Measurements from ENCODE around the gene DNER. TPM values are rescaled to one million over a fixed set of nuclear protein-coding genes. Genes with fewer than 3 reads are reported as not detected.

Gene DNER
- polyA plus RNA-seq, 2 of the 4 experiments (the other 2 are of a cell fraction) = 0.34 to 4.2 TPM

DNA sequence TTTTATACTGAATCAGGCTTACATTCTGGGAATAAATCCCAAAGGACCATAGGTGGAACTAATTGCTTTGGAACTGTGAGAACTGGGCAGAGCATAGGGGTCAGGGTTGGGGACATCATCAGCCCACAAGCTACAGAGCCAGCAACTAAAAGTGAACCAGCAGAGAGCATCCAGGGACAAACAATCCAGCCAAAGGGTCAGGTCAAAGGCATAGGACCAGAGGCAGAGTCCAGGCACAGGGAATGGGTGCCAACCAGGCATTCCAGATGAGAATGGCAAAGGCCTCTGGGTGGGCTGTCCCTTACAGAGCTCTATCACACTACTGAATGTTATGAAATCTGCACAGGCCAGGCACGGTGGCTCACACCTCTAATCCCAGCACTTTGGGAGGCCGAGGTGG is 12.3 kb upstream of the DNER start:
- ChIA-PET POLR2A (no interaction called here), CTCF (interaction anchor here (0.6 to 1.3 kb wide), 2 partner anchors 10 to 26 kb away, joined by 3 to 5 read pairs; no protein-coding TSS in a partner anchor)
- TF ChIP-seq FOSL2 (IDR thresholded peaks at IDR 0.05) = no peak
- TF ChIP-seq FOSL2 (CRISPR knock-in tag; IDR thresholded peaks at IDR 0.05) = no peak
- no peak for TF ChIP-seq ZC3H11A (IDR thresholded peaks at IDR 0.05)
- no peak for TF ChIP-seq PHF8 (IDR thresholded peaks at IDR 0.05; ENCODE audit: borderline replicate concordance, low read depth)
- TF ChIP-seq CBX2 (IDR thresholded peaks at IDR 0.05; ENCODE audit: borderline replicate concordance, low read depth) = no peak
- TF ChIP-seq, protein P1, sequence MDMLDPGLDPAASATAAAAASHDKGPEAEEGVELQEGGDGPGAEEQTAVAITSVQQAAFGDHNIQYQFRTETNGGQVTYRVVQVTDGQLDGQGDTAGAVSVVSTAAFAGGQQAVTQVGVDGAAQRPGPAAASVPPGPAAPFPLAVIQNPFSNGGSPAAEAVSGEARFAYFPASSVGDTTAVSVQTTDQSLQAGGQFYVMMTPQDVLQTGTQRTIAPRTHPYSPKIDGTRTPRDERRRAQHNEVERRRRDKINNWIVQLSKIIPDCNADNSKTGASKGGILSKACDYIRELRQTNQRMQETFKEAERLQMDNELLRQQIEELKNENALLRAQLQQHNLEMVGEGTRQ (IDR thresholded peaks at IDR 0.05) = no peak
- no peak for TF ChIP-seq FOXS1 (CRISPR knock-in tag; IDR thresholded peaks at IDR 0.05)
- TF ChIP-seq CHD2 (IDR thresholded peaks at IDR 0.05; ENCODE audit: low read length, partially characterized antibody) = no peak
- TF ChIP-seq NR3C1 (IDR thresholded peaks at IDR 0.05) = no peak
- Histone ChIP-seq H3K4me1 (peaks cover 16% of the 10 kb centered on the region), H3K27ac (peak overlapping the region; percentile 43 to 56; a peak in 4 of 6 replicates), H3K4me2 (peak overlapping the region; percentile 56), H3K4me3 (no peak overlapping the region), H3K9me3 (no peaks in the 10 kb centered on the region)
- WGBS (ENCODE audit: missing lambda C conversion rate) = 47% methylated on average over 2 of the region's 2 CpGs
- peak in 1 of 2 experiments; percentile 38; a peak in 3 of 6 replicates for ATAC-seq
- no peak for FAIRE-seq
- DNase-seq (ENCODE audit: low read depth in 1 of 2, low spot score in 1 of 2) = no peak

DNA sequence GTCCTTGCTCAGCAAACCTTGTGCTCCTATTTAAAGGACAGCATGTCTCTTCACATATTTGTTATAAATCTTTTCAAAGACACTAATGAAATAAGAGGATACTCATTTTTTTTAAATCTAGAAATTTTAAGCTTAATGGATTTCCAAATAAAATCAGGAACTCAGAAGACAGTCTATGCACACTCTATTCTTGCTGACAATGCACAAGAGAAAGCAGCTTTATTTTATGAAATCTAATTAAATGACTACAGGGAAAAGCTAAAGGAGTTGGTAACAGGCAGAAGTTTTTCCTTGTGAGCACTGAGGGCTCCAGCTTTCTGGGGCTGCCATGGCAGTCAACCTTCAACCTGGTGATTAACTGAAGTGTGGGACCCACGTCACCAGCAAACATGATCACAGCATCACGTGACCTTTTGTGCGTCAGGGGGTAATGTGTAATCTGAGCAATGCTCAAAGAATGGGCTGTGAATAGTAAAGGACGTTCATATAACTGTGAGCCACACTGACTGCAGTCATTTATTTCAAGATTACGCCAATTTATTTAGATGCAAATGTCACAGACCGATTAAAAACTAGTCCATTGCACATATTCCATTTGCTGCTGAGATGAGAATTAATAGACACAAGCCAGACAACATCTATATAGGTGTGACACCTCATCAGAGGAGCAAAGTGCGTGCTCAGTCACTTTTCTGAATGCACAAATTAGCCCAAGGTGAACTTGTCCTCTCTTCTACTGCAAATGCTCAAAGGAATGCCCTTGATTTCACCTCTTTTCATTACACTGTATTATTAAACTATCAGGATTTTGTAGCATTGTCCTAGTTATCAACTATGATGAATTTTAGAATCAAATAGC is 11.6 kb upstream of the DNER start:
- CTCF ChIA-PET = interaction anchor here (0.8 to 1.7 kb wide), 4 partner anchors 9 to 434 kb away, joined by 3 to 9 read pairs (median 4); no protein-coding TSS in a partner anchor
- no peak for FAIRE-seq
- H3K4me1 ChIP-seq = peaks cover 16% of the 10 kb centered on the region
- H3K9me3 ChIP-seq = no peaks in the 10 kb centered on the region
- peak overlapping the region; percentile 54 to 57; a peak in 5 of 6 replicates for H3K27ac ChIP-seq
- H3K4me3 ChIP-seq = no peak overlapping the region
- POLR2A ChIA-PET = no interaction called here
- peak; percentile 62 to 85 for DNase-seq (ENCODE audit: low read depth in 1 of 2, low spot score in 1 of 2)
- 19% methylated on average over 7 of the region's 7 CpGs for WGBS (ENCODE audit: missing lambda C conversion rate)
- H3K4me2 ChIP-seq = peak overlapping the region; percentile 56
- peak; percentile 94 to 95 for ATAC-seq
- TF ChIP-seq JUN (IDR thresholded peaks at IDR 0.05) (0 out of 5 replicates have a peak, but pooled peaks of 1 of the 2 experiments have one; percentile 16), HEYL (CRISPR knock-in tag; IDR thresholded peaks at IDR 0.05) (no peak), HDAC2 (IDR thresholded peaks at IDR 0.05) (no peak), FOSL2 (IDR thresholded peaks at IDR 0.05) (peak; percentile 16; the same call in 1 of the 2 replicates), FOSL2 (CRISPR knock-in tag; IDR thresholded peaks at IDR 0.05) (peak; percentile 74), JUNB (IDR thresholded peaks at IDR 0.05) (0 out of 2 replicates have a peak, but pooled peaks have one; percentile 18), ZFP36 (IDR thresholded peaks at IDR 0.05; ENCODE audit: borderline replicate concordance, partially characterized antibody) (no peak), ESRRA (IDR thresholded peaks at IDR 0.05; ENCODE audit: borderline replicate concordance, low read length) (no peak), RCOR1 (IDR thresholded peaks at IDR 0.05; ENCODE audit: low read depth, low read length) (no peak), ZNF302 (CRISPR knock-in tag; IDR thresholded peaks at IDR 0.05) (no peak), MAFK (IDR thresholded peaks at IDR 0.05; ENCODE audit: partially characterized antibody) (peak; percentile 69), RAD21 (conservative IDR thresholded peaks at IDR 0.05 in 1 of 2, IDR thresholded peaks at IDR 0.05 in 1 of 2) (no peak), RNF2 (IDR thresholded peaks at IDR 0.05; ENCODE audit: borderline replicate concordance, low read depth) (no peak), EHMT2 (IDR thresholded peaks at IDR 0.05; ENCODE audit: low read depth) (no peak), FOXS1 (CRISPR knock-in tag; IDR thresholded peaks at IDR 0.05) (no peak), RFX5 (IDR thresholded peaks at IDR 0.05) (no peak), TFCP2L1 (CRISPR knock-in tag; IDR thresholded peaks at IDR 0.05) (no peak), PHF8 (IDR thresholded peaks at IDR 0.05; ENCODE audit: borderline replicate concordance, low read depth) (no peak), CHD2 (IDR thresholded peaks at IDR 0.05; ENCODE audit: low read length, partially characterized antibody) (no peak), GATA3 (IDR thresholded peaks at IDR 0.05; ENCODE audit: borderline replicate concordance) (peak; percentile 16; the same call in 1 of the 2 replicates), MAZ (IDR thresholded peaks at IDR 0.05; ENCODE audit: borderline replicate concordance, low read depth, low read length) (no peak), KDM1A (IDR thresholded peaks at IDR 0.05; ENCODE audit: low read depth) (no peak), POLR2A (IDR thresholded peaks at IDR 0.05; ENCODE audit: low read length) (no peak)
- TF ChIP-seq, protein P2, sequence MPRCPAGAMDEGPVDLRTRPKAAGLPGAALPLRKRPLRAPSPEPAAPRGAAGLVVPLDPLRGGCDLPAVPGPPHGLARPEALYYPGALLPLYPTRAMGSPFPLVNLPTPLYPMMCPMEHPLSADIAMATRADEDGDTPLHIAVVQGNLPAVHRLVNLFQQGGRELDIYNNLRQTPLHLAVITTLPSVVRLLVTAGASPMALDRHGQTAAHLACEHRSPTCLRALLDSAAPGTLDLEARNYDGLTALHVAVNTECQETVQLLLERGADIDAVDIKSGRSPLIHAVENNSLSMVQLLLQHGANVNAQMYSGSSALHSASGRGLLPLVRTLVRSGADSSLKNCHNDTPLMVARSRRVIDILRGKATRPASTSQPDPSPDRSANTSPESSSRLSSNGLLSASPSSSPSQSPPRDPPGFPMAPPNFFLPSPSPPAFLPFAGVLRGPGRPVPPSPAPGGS (IDR thresholded peaks at IDR 0.05) = no peak
- TF ChIP-seq, protein P3, sequence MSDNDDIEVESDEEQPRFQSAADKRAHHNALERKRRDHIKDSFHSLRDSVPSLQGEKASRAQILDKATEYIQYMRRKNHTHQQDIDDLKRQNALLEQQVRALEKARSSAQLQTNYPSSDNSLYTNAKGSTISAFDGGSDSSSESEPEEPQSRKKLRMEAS (IDR thresholded peaks at IDR 0.05) = 0 out of 2 replicates have a peak, but pooled peaks have one; percentile 32
- TF ChIP-seq, protein P4, sequence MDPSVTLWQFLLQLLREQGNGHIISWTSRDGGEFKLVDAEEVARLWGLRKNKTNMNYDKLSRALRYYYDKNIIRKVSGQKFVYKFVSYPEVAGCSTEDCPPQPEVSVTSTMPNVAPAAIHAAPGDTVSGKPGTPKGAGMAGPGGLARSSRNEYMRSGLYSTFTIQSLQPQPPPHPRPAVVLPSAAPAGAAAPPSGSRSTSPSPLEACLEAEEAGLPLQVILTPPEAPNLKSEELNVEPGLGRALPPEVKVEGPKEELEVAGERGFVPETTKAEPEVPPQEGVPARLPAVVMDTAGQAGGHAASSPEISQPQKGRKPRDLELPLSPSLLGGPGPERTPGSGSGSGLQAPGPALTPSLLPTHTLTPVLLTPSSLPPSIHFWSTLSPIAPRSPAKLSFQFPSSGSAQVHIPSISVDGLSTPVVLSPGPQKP (IDR thresholded peaks at IDR 0.05; ENCODE audit: low read depth, low read length) = no peak
- TF ChIP-seq, protein P5, sequence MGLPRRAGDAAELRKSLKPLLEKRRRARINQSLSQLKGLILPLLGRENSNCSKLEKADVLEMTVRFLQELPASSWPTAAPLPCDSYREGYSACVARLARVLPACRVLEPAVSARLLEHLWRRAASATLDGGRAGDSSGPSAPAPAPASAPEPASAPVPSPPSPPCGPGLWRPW (IDR thresholded peaks at IDR 0.05) = no peak
